Mesenchymal stem cell (in vitro differentiated cells and primary cell): ENCODE data around the gene C5AR1.
A peak's percentile ranks its signal among the peaks of the same experiment; 100 is the strongest.

Experiments
- DNase-seq: peaks from one replicate; pipeline ENCODE4 v3.0.0-alpha.2; 2013
- H2AFZ ChIP-seq: one replicate; pipeline ENCODE4 v1.6.1; 2013; ENCODE audit warnings: low read depth, mild to moderate bottlenecking, control low read depth, inconsistent platforms, low read length, moderate library complexity
- H2AK5ac ChIP-seq: 2 replicates; pipeline ENCODE4 v1.6.1; 2013; ENCODE audit warnings: low read length, moderate library complexity, mild to moderate bottlenecking, inconsistent platforms; ENCODE audit not compliant: severe bottlenecking
- H2BK120ac ChIP-seq: one replicate; pipeline ENCODE4 v1.6.1; 2013; ENCODE audit warnings: low read depth, mild to moderate bottlenecking, inconsistent platforms, low read length, moderate library complexity
- H2BK12ac ChIP-seq, 2 experiments: one replicate each; pipeline ENCODE4 v1.6.1; 2013; ENCODE audit warnings: inconsistent platforms in 2 of 2, low read length in 2 of 2, mild to moderate bottlenecking in 2 of 2, moderate library complexity in 2 of 2, control low read depth in 1 of 2
- H2BK15ac ChIP-seq: one replicate; pipeline ENCODE4 v1.6.1; 2013; ENCODE audit warnings: mild to moderate bottlenecking, low read depth, inconsistent platforms; ENCODE audit not compliant: poor library complexity, severe bottlenecking
- H2BK5ac ChIP-seq: 2 replicates; pipeline ENCODE4 v1.6.1; 2013; ENCODE audit warnings: low read depth, mild to moderate bottlenecking, low read length, control low read depth, inconsistent platforms; ENCODE audit not compliant: poor library complexity, severe bottlenecking
- H3K14ac ChIP-seq, 2 experiments: one replicate each; pipeline ENCODE4 v1.6.1; 2013; ENCODE audit warnings: inconsistent platforms in 2 of 2, low read length in 2 of 2, control low read depth in 1 of 2, mild to moderate bottlenecking in 1 of 2, moderate library complexity in 1 of 2
- H3K18ac ChIP-seq, 2 experiments: one replicate each; pipeline ENCODE4 v1.6.1; 2013; ENCODE audit warnings: inconsistent platforms in 2 of 2, low read length in 2 of 2, control low read depth in 1 of 2, low read depth in 1 of 2, mild to moderate bottlenecking in 1 of 2
- H3K23ac ChIP-seq, 2 experiments: one replicate each; pipeline ENCODE4 v1.6.1; 2013; ENCODE audit warnings: inconsistent platforms in 2 of 2, low read length in 2 of 2, mild to moderate bottlenecking in 2 of 2, moderate library complexity in 2 of 2, control low read depth in 1 of 2
- H3K27ac ChIP-seq: 2 replicates; pipeline ENCODE4 v1.5.1; 2013; ENCODE audit warnings: mild to moderate bottlenecking, moderate library complexity, low read length, control low read depth, inconsistent platforms; ENCODE audit not compliant: poor library complexity, severe bottlenecking
- H3K27me3 ChIP-seq, 2 experiments: 2 replicates each; pipeline versions ENCODE4 v1.6.1 to v1.7.0; 2013; ENCODE audit warnings: low read length in 2 of 2, mild to moderate bottlenecking in 2 of 2, moderate library complexity in 2 of 2, control low read depth in 1 of 2, inconsistent platforms in 1 of 2; ENCODE audit not compliant: control insufficient read depth in 1 of 2, insufficient read depth in 1 of 2
- H3K36me3 ChIP-seq, 2 experiments: 2 replicates each; pipeline versions ENCODE4 v1.6.1 to v1.7.0; 2013; ENCODE audit warnings: low read length in 2 of 2, control low read depth in 1 of 2, inconsistent platforms in 1 of 2, low read depth in 1 of 2, mild to moderate bottlenecking in 1 of 2; ENCODE audit not compliant: insufficient read depth in 2 of 2, control insufficient read depth in 1 of 2
- H3K4ac ChIP-seq, 2 experiments: one replicate each; pipeline ENCODE4 v1.6.1; 2013; ENCODE audit warnings: inconsistent platforms in 2 of 2, low read length in 2 of 2, mild to moderate bottlenecking in 2 of 2, moderate library complexity in 2 of 2, control low read depth in 1 of 2, low read depth in 1 of 2
- H3K4me1 ChIP-seq: 2 replicates; pipeline ENCODE4 v1.6.1; 2013; ENCODE audit warnings: low read depth, low read length, control low read depth; ENCODE audit not compliant: control insufficient read depth, insufficient read depth
- H3K4me2 ChIP-seq: 2 replicates; pipeline ENCODE4 v1.6.1; 2013; ENCODE audit warnings: low read length, mild to moderate bottlenecking, inconsistent platforms; ENCODE audit not compliant: poor library complexity, severe bottlenecking
- H3K4me3 ChIP-seq, 2 experiments: 2 replicates each; pipeline versions ENCODE4 v1.5.1 to v1.7.0; 2013; ENCODE audit warnings: low read length in 2 of 2, mild to moderate bottlenecking in 2 of 2, control low read depth in 1 of 2, low read depth in 1 of 2; ENCODE audit not compliant: insufficient read depth in 1 of 2
- H3K79me1 ChIP-seq: replicated peaks from 2 replicates; pipeline ENCODE4 v1.6.1; 2013; ENCODE audit warnings: mild to moderate bottlenecking, control low read depth, low read length, inconsistent platforms; ENCODE audit not compliant: poor library complexity, severe bottlenecking
- H3K9ac ChIP-seq: 2 replicates; pipeline ENCODE4 v1.7.0; 2013; ENCODE audit warnings: mild to moderate bottlenecking, low read length, moderate library complexity
- H3K9me3 ChIP-seq: 2 replicates; pipeline ENCODE4 v1.7.0; 2013; ENCODE audit warnings: mild to moderate bottlenecking, low read length; ENCODE audit not compliant: control insufficient read depth
- H4K8ac ChIP-seq: one replicate; pipeline ENCODE4 v1.6.1; 2013; ENCODE audit warnings: inconsistent platforms, mild to moderate bottlenecking, low read length, moderate library complexity
- H4K91ac ChIP-seq: one replicate; pipeline ENCODE4 v1.6.1; 2013; ENCODE audit warnings: mild to moderate bottlenecking, low read length, inconsistent platforms
- WGBS: methylation state at CpG from one replicate; pipeline ENCODE4 v1.1.7; 2013; ENCODE audit warnings: mixed read lengths; 5-methylcytosine and 5-hydroxymethylcytosine counted together

C5AR1 gene

DNA sequence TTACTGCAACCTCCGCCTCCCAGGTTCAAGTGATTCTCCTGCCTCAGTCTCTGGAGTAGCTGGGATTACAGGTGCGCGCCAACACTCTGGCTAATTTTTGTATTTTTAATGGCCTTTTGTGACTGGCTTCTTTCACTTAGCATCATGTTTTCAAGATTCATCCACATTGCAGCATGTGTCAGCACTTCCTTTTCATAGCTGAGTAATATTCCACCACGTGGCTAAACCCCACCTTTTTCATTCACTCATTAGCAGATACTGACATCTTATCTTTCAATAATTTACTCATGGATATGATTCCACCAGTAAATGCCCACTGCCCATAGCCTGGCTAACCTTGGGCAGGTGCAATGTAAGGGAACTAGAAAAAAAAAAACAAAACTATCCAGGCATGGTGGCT is 6.9 kb downstream of the C5AR1 start:
- Histone ChIP-seq H4K91ac (no peak overlapping the region), H3K9ac (no peak overlapping the region), H4K8ac (no peak overlapping the region), H2BK12ac (no peak overlapping the region), H3K79me1 (no peaks in the 10 kb centered on the region), H3K36me3 (no peaks in the 10 kb centered on the region), H3K4me3 (no peak overlapping the region), H3K4me2 (no peak overlapping the region), H3K18ac (no peak overlapping the region), H3K23ac (no peak overlapping the region), H3K9me3 (no peaks in the 10 kb centered on the region), H3K14ac (no peak overlapping the region), H3K4ac (no peak overlapping the region), H2BK5ac (no peak overlapping the region), H2AFZ (no peak overlapping the region), H3K4me1 (peaks cover 5% of the 10 kb centered on the region), H3K27ac (no peak overlapping the region), H3K27me3 (peaks cover 0 to 8% of the 10 kb centered on the region in 2 experiments), H2BK120ac (no peak overlapping the region), H2BK15ac (no peak overlapping the region), H2AK5ac (no peak overlapping the region)
- no peak for DNase-seq
- 91% methylated on average over 4 of the region's 4 CpGs for WGBS

DNA sequence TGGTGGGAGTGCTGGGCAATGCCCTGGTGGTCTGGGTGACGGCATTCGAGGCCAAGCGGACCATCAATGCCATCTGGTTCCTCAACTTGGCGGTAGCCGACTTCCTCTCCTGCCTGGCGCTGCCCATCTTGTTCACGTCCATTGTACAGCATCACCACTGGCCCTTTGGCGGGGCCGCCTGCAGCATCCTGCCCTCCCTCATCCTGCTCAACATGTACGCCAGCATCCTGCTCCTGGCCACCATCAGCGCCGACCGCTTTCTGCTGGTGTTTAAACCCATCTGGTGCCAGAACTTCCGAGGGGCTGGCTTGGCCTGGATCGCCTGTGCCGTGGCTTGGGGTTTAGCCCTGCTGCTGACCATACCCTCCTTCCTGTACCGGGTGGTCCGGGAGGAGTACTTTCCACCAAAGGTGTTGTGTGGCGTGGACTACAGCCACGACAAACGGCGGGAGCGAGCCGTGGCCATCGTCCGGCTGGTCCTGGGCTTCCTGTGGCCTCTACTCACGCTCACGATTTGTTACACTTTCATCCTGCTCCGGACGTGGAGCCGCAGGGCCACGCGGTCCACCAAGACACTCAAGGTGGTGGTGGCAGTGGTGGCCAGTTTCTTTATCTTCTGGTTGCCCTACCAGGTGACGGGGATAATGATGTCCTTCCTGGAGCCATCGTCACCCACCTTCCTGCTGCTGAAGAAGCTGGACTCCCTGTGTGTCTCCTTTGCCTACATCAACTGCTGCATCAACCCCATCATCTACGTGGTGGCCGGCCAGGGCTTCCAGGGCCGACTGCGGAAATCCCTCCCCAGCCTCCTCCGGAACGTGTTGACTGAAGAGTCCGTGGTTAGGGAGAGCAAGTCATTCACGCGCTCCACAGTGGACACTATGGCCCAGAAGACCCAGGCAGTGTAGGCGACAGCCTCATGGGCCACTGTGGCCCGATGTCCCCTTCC is 10.5 kb downstream of the C5AR1 start:
- H2AK5ac ChIP-seq, result no peak overlapping the region
- DNase-seq, result no peak

DNA sequence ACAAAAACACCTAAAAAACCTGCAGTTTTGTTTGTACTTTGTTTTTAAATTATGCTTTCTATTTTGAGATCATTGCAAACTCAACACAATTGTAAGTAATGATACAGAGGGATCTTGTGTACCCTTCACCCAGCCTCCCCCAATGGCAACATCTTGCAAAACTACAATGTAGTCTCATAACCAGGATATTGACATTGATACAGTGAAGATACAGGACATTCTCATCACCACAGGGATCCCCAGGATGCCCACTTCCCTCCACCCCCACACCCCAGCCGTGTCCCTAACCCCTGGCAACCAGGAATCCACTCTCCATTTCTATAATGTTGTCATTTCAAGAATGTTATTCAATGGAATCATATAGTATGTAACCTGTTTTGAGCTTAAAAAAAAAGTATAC is 12.0 kb downstream of the C5AR1 start:
- no peak for DNase-seq
- no peak overlapping the region for H3K4ac ChIP-seq
- no peak overlapping the region for H4K8ac ChIP-seq
- no peak overlapping the region for H3K14ac ChIP-seq
- peaks cover 9 to 24% of the 10 kb centered on the region in 2 experiments for H3K27me3 ChIP-seq
- no peak overlapping the region for H2BK15ac ChIP-seq
- no peak overlapping the region for H2BK5ac ChIP-seq
- H2BK120ac ChIP-seq, result no peak overlapping the region
- no peak overlapping the region for H3K23ac ChIP-seq
- WGBS, result no CpG with 5 or more reads among the region's 1 CpG
- no peak overlapping the region for H2AK5ac ChIP-seq
- no peak overlapping the region for H2AFZ ChIP-seq
- no peaks in the 10 kb centered on the region for H3K9me3 ChIP-seq
- H4K91ac ChIP-seq, result no peak overlapping the region
- no peak overlapping the region for H3K4me2 ChIP-seq
- H3K9ac ChIP-seq, result no peak overlapping the region
- H3K79me1 ChIP-seq, result no peaks in the 10 kb centered on the region
- H3K36me3 ChIP-seq, result no peaks in the 10 kb centered on the region
- H3K4me3 ChIP-seq, result no peak overlapping the region
- no peak overlapping the region for H2BK12ac ChIP-seq
- H3K4me1 ChIP-seq, result no peaks in the 10 kb centered on the region
- H3K27ac ChIP-seq, result no peak overlapping the region
- H3K18ac ChIP-seq, result no peak overlapping the region

More for the DNA sequence above, 10.5 kb downstream of the C5AR1 start:
- H3K4me2 ChIP-seq, result no peak overlapping the region
- H3K27ac ChIP-seq, result no peak overlapping the region
- H3K9ac ChIP-seq, result no peak overlapping the region
- peaks cover 9 to 24% of the 10 kb centered on the region in 2 experiments for H3K27me3 ChIP-seq
- peak overlapping the region; percentile 27 for H4K8ac ChIP-seq
- no peak overlapping the region for H3K4me3 ChIP-seq
- H3K9me3 ChIP-seq, result no peaks in the 10 kb centered on the region
- H3K23ac ChIP-seq, result no peak overlapping the region
- H2BK12ac ChIP-seq, result no peak overlapping the region
- H3K36me3 ChIP-seq, result no peaks in the 10 kb centered on the region
- 94% methylated on average over 46 of the region's 46 CpGs for WGBS
- H3K4me1 ChIP-seq, result peaks cover 4% of the 10 kb centered on the region
- peak overlapping the region; percentile 54 for H4K91ac ChIP-seq
- no peak overlapping the region for H2BK5ac ChIP-seq
- H3K4ac ChIP-seq, result no peak overlapping the region
- no peak overlapping the region for H2BK120ac ChIP-seq
- H2AFZ ChIP-seq, result no peak overlapping the region
- no peak overlapping the region for H3K18ac ChIP-seq
- H3K79me1 ChIP-seq, result no peaks in the 10 kb centered on the region
- no peak overlapping the region for H2BK15ac ChIP-seq
- no peak overlapping the region for H3K14ac ChIP-seq

DNA sequence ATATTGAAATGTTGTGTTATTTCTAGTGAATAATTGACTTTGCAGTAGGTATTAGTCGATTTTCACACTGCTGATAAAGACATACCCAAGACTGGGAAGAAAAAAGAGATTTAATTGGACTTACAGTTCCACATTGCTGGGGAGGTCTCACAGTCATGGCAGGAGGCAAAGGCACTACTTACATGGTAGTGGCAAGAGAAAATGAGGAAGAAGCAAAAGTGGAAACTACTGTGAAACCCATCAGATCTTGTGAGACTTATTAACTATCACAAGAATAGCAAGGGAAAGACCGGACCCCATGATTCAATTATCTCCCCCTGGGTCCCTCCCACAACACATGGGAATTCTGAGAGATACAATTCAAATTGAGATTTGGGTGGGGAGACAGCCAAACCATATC is 12.4 kb downstream of the C5AR1 start:
- H3K4me3 ChIP-seq, result no peak overlapping the region
- H3K4me1 ChIP-seq, result no peaks in the 10 kb centered on the region
- H3K27me3 ChIP-seq, result peaks cover 9 to 24% of the 10 kb centered on the region in 2 experiments
- H3K14ac ChIP-seq, result no peak overlapping the region
- no peak overlapping the region for H2AK5ac ChIP-seq
- no peak overlapping the region for H2BK15ac ChIP-seq
- H3K36me3 ChIP-seq, result no peaks in the 10 kb centered on the region
- no peak overlapping the region for H2BK120ac ChIP-seq
- H4K8ac ChIP-seq, result no peak overlapping the region
- no peak overlapping the region for H4K91ac ChIP-seq
- H3K9ac ChIP-seq, result no peak overlapping the region
- DNase-seq, result no peak
- H3K23ac ChIP-seq, result no peak overlapping the region
- H3K18ac ChIP-seq, result no peak overlapping the region
- no peak overlapping the region for H3K4me2 ChIP-seq
- H3K79me1 ChIP-seq, result no peaks in the 10 kb centered on the region
- no peak overlapping the region for H2BK12ac ChIP-seq
- 63% methylated on average over 1 of the region's 2 CpGs for WGBS
- no peak overlapping the region for H3K4ac ChIP-seq
- H2BK5ac ChIP-seq, result no peak overlapping the region
- H2AFZ ChIP-seq, result no peak overlapping the region
- H3K9me3 ChIP-seq, result no peaks in the 10 kb centered on the region
- H3K27ac ChIP-seq, result no peak overlapping the region
